OCI-LY7 (cell line): Measurements from ENCODE around the gene BEST2. TPM values are rescaled to one million over a fixed set of nuclear protein-coding genes. Genes with fewer than 3 reads are reported as not detected.

ENCODE experiments used
- BruUV-seq: library from RNA; stranded (reverse); fragments of 400-500 nt; replicated peaks from 2 replicates; lab custom pipeline; 2021; lab: Mats Ljungman, UMichigan
- CTCF ChIA-PET: fragments of 300-600 bp; sonication (Branson Sonifier 250); formaldehyde crosslinking; loops from one replicate; lab custom pipeline; 2022; ENCODE audit warnings: antibody characterized with exemption; ENCODE audit not compliant: unreplicated experiment; lab: Charles Lee
- POLR2A ChIA-PET: fragments of 300-600 bp; sonication (Branson Sonifier 250); formaldehyde crosslinking; loops from one replicate; lab custom pipeline; 2022; ENCODE audit warnings: antibody characterized with exemption; lab: Charles Lee
- DNase-seq: peaks from one replicate; pipeline ENCODE4 v3.0.0-alpha.2; 2015; ENCODE audit warnings: low spot score
- H2AFZ ChIP-seq: fragments of 200-600 bp; sonication (generic), shearing (Covaris generic); 2 replicates; pipeline ENCODE4 v1.6.1; 2014; ENCODE audit warnings: mild to moderate bottlenecking, antibody characterized with exemption, low read length, moderate library complexity
- H3K27ac ChIP-seq: fragments of 200-600 bp; sonication (generic); 2 replicates; pipeline ENCODE4 v1.5.1; 2014; ENCODE audit warnings: mixed run types, low read depth, mild to moderate bottlenecking, moderate library complexity, low read length, inconsistent platforms; ENCODE audit not compliant: poor library complexity, severe bottlenecking
- H3K36me3 ChIP-seq: fragments of 200-600 bp; sonication (generic); 2 replicates; pipeline ENCODE4 v1.6.1; 2014; ENCODE audit warnings: mild to moderate bottlenecking, antibody characterized with exemption, low read length, moderate library complexity, mixed read lengths; ENCODE audit not compliant: insufficient read depth
- H3K4me1 ChIP-seq: fragments of 200-600 bp; sonication (generic); 2 replicates; pipeline ENCODE4 v1.5.1; 2014; ENCODE audit warnings: mild to moderate bottlenecking, low read length; ENCODE audit not compliant: insufficient read depth, poor library complexity, severe bottlenecking
- H3K4me2 ChIP-seq: fragments of 200-600 bp; sonication (generic); 2 replicates; pipeline ENCODE4 v1.6.1; 2014; ENCODE audit warnings: mild to moderate bottlenecking, low read length
- H3K4me3 ChIP-seq: fragments of 200-600 bp; sonication (generic); 2 replicates; pipeline ENCODE4 v1.5.1; 2014; ENCODE audit warnings: mild to moderate bottlenecking, low read depth, low read length; ENCODE audit not compliant: poor library complexity, severe bottlenecking
- H3K79me2 ChIP-seq: fragments of 200-600 bp; sonication (generic); 2 replicates; pipeline ENCODE4 v1.6.1; 2016; ENCODE audit warnings: low read depth, mild to moderate bottlenecking, low read length, moderate library complexity, mixed read lengths; ENCODE audit not compliant: insufficient read depth
- H3K9me2 ChIP-seq: fragments of 200-600 bp; sonication (generic); 2 replicates; pipeline ENCODE4 v1.6.1; 2016; ENCODE audit warnings: mild to moderate bottlenecking, low read length, mixed read lengths; ENCODE audit not compliant: insufficient read depth
- H3K9me3 ChIP-seq: fragments of 200-600 bp; sonication (generic); 2 replicates; pipeline ENCODE4 v1.6.1; 2014; ENCODE audit warnings: mild to moderate bottlenecking, mixed run types, low read length, mixed read lengths
- H4K20me1 ChIP-seq: fragments of 200-600 bp; sonication (generic); 2 replicates; pipeline ENCODE4 v1.6.1; 2014; ENCODE audit warnings: mild to moderate bottlenecking, antibody characterized with exemption, low read length, moderate library complexity, mixed read lengths; ENCODE audit not compliant: insufficient read depth
- CTCF ChIP-seq: fragments of 200-600 bp; sonication (generic); conservative IDR thresholded peaks from 2 replicates; pipeline ENCODE4 v1.5.1; 2014; ENCODE audit warnings: mild to moderate bottlenecking, antibody characterized with exemption, low read length, moderate library complexity, mixed read lengths
- EZH2phosphoT487 ChIP-seq: fragments of 200-600 bp; sonication (generic); IDR thresholded peaks from 2 replicates; pipeline ENCODE4 v1.6.1; 2018; ENCODE audit warnings: low read depth, borderline replicate concordance, mild to moderate bottlenecking, mixed run types, antibody characterized with exemption, low read length, moderate library complexity, mixed read lengths
- intact Hi-C: fragments of 100-400 bp; cut with micrococcal nuclease; formaldehyde crosslinking; loops from one replicate; pipeline ENCODE4 v1.10.0; 2022; ENCODE audit not compliant: unreplicated experiment
- total RNA-seq, 2 experiments: library from RNA; depleted of rRNA in 1 of 2; stranded (reverse); fragments of >200 nt in 1 of 2; shearing (Covaris generic) in 1 of 2; gene quantifications; 2 replicates each; pipeline ENCODE4 v1.2.3, GENCODE V29; 2014 to 2022

BEST2 gene
- total RNA-seq, 2 experiments from 2014 or later: not detected

- BruUV-seq: no TSS peak
- Histone ChIP-seq H3K9me2 (no peaks in the 10 kb centered on the region), H3K9me3 (no peaks in the 10 kb centered on the region), H3K79me2 (peaks cover 36% of the 10 kb centered on the region), H3K4me3 (no peak overlapping the region), H4K20me1 (peaks cover 7% of the 10 kb centered on the region; the same call in 1 of the 2 replicates), H3K4me2 (no peak overlapping the region), H3K36me3 (peaks cover 95% of the 10 kb centered on the region), H3K27ac (no peak overlapping the region), H3K4me1 (no peaks in the 10 kb centered on the region), H2AFZ (no peak overlapping the region)
- TF ChIP-seq EZH2phosphoT487: no peak
- no peak for TF ChIP-seq CTCF
- intact Hi-C loops: no loop called here
- POLR2A ChIA-PET: no interaction called here
- DNase-seq: no peak
- CTCF ChIA-PET: no interaction called here
Measured at GRCh38 chr19:12715102-12715501, 36.5 kb upstream of the BEST2 start.

- no peaks in the 10 kb centered on the region for H3K9me2 ChIP-seq
- H3K36me3 ChIP-seq: peaks cover 95% of the 10 kb centered on the region
- peaks cover 7% of the 10 kb centered on the region; the same call in 1 of the 2 replicates for H4K20me1 ChIP-seq
- TF ChIP-seq CTCF (no peak), EZH2phosphoT487 (no peak)
- H2AFZ ChIP-seq: no peak overlapping the region
- no TSS peak for BruUV-seq
- H3K79me2 ChIP-seq: peaks cover 44% of the 10 kb centered on the region
- no peak overlapping the region for H3K4me3 ChIP-seq
- POLR2A ChIA-PET: interaction anchor here (0.6 kb wide), 1 partner anchor 118 kb away, joined by 3 read pairs; the partner anchor contains the start of gene RTBDN
- no peaks in the 10 kb centered on the region for H3K4me1 ChIP-seq
- CTCF ChIA-PET: no interaction called here
- H3K4me2 ChIP-seq: no peak overlapping the region
- no peaks in the 10 kb centered on the region for H3K9me3 ChIP-seq
- intact Hi-C loops: loop anchor here (2.0 kb wide), 1 partner anchor 41 kb away; no protein-coding TSS in a partner anchor
- no peak overlapping the region for H3K27ac ChIP-seq
- DNase-seq: no peak
Measured at GRCh38 chr19:12715929-12716328, 35.7 kb upstream of the BEST2 start.

- Histone ChIP-seq H3K9me3 (no peaks in the 10 kb centered on the region), H3K27ac (no peak overlapping the region), H3K4me3 (peak overlapping the region; percentile 82), H3K79me2 (peaks cover 72% of the 10 kb centered on the region), H3K9me2 (no peaks in the 10 kb centered on the region), H3K4me1 (peaks cover 12% of the 10 kb centered on the region), H4K20me1 (peaks cover 13% of the 10 kb centered on the region; the same call in 1 of the 2 replicates), H2AFZ (no peak overlapping the region), H3K4me2 (peak overlapping the region; percentile 97), H3K36me3 (peaks cover 68% of the 10 kb centered on the region)
- no peak for DNase-seq
- ChIA-PET CTCF (interaction anchor here (0.6 kb wide), 1 partner anchor 14 kb away, joined by 3 read pairs; no protein-coding TSS in a partner anchor), POLR2A (interaction anchor here (0.6 to 1.1 kb wide), 2 partner anchors 13 to 33 kb away, joined by 3 read pairs; no protein-coding TSS in a partner anchor)
- no peak for TF ChIP-seq EZH2phosphoT487
- TF ChIP-seq CTCF: no peak
- intact Hi-C loops: loop anchor here (5.0 kb wide), 1 partner anchor 72 kb away; the partner anchor contains the start of gene JUNB
- no TSS peak for BruUV-seq
Measured at GRCh38 chr19:12720296-12720695, 31.3 kb upstream of the BEST2 start.
